Vagina (tissue), 2 donors: ENCODE data around the gene SLC48A1.

Source experiments
- POLR2A ChIP-seq, 2 donors: fragments of 450-650 bp; IDR thresholded peaks; one replicate each; pipeline ENCODE4 v1.6.1; 2017; ENCODE audit warnings: antibody characterized with exemption in 2 of 2, mild to moderate bottlenecking in 2 of 2, moderate library complexity in 2 of 2
- POLR2AphosphoS5 ChIP-seq, 2 donors: sonication (generic); formaldehyde crosslinking; IDR thresholded peaks; one replicate each; pipeline ENCODE4 v1.9.0; 2017; ENCODE audit warnings: antibody characterized with exemption in 2 of 2, mild to moderate bottlenecking in 2 of 2, low read depth in 1 of 2; ENCODE audit not compliant: insufficient read depth in 1 of 2
- TF ChIP-seq, protein P1 (sequence below), 3 experiments: fragments of 450-650 bp in 2 of 3; fragments of 200-600 bp in 1 of 3; sonication (generic) in 1 of 3; IDR thresholded peaks; one replicate each; pipeline ENCODE4 v1.5.1; 2017 to 2019; ENCODE audit warnings: antibody characterized with exemption in 3 of 3, mild to moderate bottlenecking in 2 of 3, moderate library complexity in 2 of 3

DNA sequence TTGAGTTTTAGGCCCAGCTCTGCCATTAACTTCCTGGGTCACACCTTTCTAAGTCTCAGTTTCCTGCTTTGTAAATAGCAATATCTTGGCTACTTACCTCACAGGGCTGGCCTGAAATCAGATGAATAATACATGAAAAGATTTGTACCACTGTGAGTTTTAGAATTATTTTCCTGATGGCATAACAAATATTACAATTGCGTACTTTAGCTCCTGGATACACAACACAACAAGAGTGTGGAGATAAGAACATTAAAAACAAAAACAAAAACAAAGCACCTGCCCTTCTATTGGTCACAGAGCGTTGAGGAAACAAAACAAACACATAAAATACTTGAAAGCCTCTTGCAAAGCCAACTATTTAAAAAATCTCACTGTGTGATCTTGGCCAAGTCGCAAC is 51.6 kb downstream of the SLC48A1 start:
- TF ChIP-seq POLR2A (IDR thresholded peaks at IDR 0.05) (no peak), POLR2AphosphoS5 (IDR thresholded peaks at IDR 0.05; ENCODE audit: insufficient read depth in 1 of 2, low read depth in 1 of 2) (no peak)
- TF ChIP-seq, protein P1, sequence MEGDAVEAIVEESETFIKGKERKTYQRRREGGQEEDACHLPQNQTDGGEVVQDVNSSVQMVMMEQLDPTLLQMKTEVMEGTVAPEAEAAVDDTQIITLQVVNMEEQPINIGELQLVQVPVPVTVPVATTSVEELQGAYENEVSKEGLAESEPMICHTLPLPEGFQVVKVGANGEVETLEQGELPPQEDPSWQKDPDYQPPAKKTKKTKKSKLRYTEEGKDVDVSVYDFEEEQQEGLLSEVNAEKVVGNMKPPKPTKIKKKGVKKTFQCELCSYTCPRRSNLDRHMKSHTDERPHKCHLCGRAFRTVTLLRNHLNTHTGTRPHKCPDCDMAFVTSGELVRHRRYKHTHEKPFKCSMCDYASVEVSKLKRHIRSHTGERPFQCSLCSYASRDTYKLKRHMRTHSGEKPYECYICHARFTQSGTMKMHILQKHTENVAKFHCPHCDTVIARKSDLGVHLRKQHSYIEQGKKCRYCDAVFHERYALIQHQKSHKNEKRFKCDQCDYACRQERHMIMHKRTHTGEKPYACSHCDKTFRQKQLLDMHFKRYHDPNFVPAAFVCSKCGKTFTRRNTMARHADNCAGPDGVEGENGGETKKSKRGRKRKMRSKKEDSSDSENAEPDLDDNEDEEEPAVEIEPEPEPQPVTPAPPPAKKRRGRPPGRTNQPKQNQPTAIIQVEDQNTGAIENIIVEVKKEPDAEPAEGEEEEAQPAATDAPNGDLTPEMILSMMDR (IDR thresholded peaks at IDR 0.05) = no peak
